GM23338 (cell line): ENCODE measurements around the gene RAPGEF3. TPM values are rescaled to one million over a fixed set of nuclear protein-coding genes. Genes with fewer than 3 reads are reported as not detected.

ENCODE experiments used
- ATAC-seq: fragments of 200-7000 bp; cut with Tn5 transposase; 3 replicates; pipeline ENCODE4 v1.9.1; 2020
- DNase-seq: peaks from one replicate; pipeline ENCODE4 v3.0.0-alpha.2; 2015; ENCODE audit warnings: low spot score
- H2AFZ ChIP-seq: fragments of 200-600 bp; sonication (generic); 2 replicates; pipeline ENCODE4 v1.8.0; 2016; ENCODE audit warnings: antibody characterized with exemption, mild to moderate bottlenecking, moderate library complexity
- H3F3A ChIP-seq: fragments of 200-600 bp; sonication (generic); replicated peaks from 2 replicates; pipeline ENCODE4 v1.8.0; 2017; ENCODE audit warnings: antibody characterized with exemption, mixed run types, low read depth
- H3K27ac ChIP-seq: fragments of 200-600 bp; sonication (generic); 2 replicates; pipeline ENCODE4 v1.6.1; 2016; ENCODE audit warnings: low read depth
- H3K27me3 ChIP-seq: fragments of 200-600 bp; sonication (generic); 2 replicates; pipeline ENCODE4 v1.8.0; 2016; ENCODE audit warnings: mild to moderate bottlenecking, mixed run types, moderate library complexity; ENCODE audit not compliant: insufficient read depth
- H3K36me3 ChIP-seq: fragments of 200-600 bp; sonication (generic); 2 replicates; pipeline ENCODE4 v1.8.0; 2016; ENCODE audit warnings: mild to moderate bottlenecking; ENCODE audit not compliant: insufficient read depth
- H3K4me1 ChIP-seq: fragments of 200-600 bp; sonication (generic); 2 replicates; pipeline ENCODE4 v1.8.0; 2016; ENCODE audit warnings: mild to moderate bottlenecking, moderate library complexity; ENCODE audit not compliant: insufficient read depth
- H3K4me2 ChIP-seq: fragments of 200-600 bp; sonication (generic); 2 replicates; pipeline ENCODE4 v1.7.1; 2017; ENCODE audit warnings: mixed run types
- H3K4me3 ChIP-seq: fragments of 200-600 bp; sonication (generic); 2 replicates; pipeline ENCODE4 v1.6.1; 2016; ENCODE audit warnings: mixed run types
- H3K79me2 ChIP-seq: fragments of 200-600 bp; sonication (generic); replicated peaks from 2 replicates; pipeline ENCODE4 v1.8.0; 2017; ENCODE audit warnings: mild to moderate bottlenecking; ENCODE audit not compliant: insufficient read depth
- H3K9me2 ChIP-seq: fragments of 200-600 bp; sonication (generic); 2 replicates; pipeline ENCODE4 v1.8.0; 2017; ENCODE audit not compliant: insufficient read depth
- H4K20me1 ChIP-seq: fragments of 200-600 bp; sonication (generic); replicated peaks from 2 replicates; pipeline ENCODE4 v1.8.0; 2017; ENCODE audit warnings: mild to moderate bottlenecking; ENCODE audit not compliant: insufficient read depth
- H3K27ac Mint-ChIP-seq: 2 replicates; pipeline ENCODE4 v1.8.0; 2020; ENCODE audit warnings: inconsistent platforms, mild to moderate bottlenecking, moderate library complexity, mixed read lengths
- H3K27me3 Mint-ChIP-seq: 3 replicates; pipeline ENCODE4 v1.8.0; 2022; ENCODE audit warnings: low read depth, mild to moderate bottlenecking, moderate library complexity, mixed read lengths, inconsistent platforms; ENCODE audit not compliant: insufficient read depth, poor library complexity
- H3K36me3 Mint-ChIP-seq: 3 replicates; pipeline ENCODE4 v1.8.0; 2021; ENCODE audit warnings: low read depth, mild to moderate bottlenecking, inconsistent platforms, moderate library complexity, mixed read lengths
- H3K4me1 Mint-ChIP-seq: 3 replicates; pipeline ENCODE4 v1.8.0; 2020; ENCODE audit warnings: mild to moderate bottlenecking, inconsistent platforms, mixed read lengths
- H3K4me3 Mint-ChIP-seq: 3 replicates; pipeline ENCODE4 v1.8.0; 2021; ENCODE audit warnings: moderate library complexity, mild to moderate bottlenecking, inconsistent platforms, mixed read lengths
- H3K9me3 Mint-ChIP-seq: 3 replicates; pipeline ENCODE4 v1.8.0; 2020; ENCODE audit warnings: moderate library complexity, mild to moderate bottlenecking, inconsistent platforms, mixed read lengths
- CREB1 ChIP-seq: fragments of 250-450 bp; sonication (Bioruptor Pico); IDR thresholded peaks from 2 replicates; pipeline ENCODE4 v1.5.0; 2020; ENCODE audit warnings: low read depth, mild to moderate bottlenecking, moderate library complexity
- CTCF ChIP-seq, 2 experiments: fragments of 200-600 bp in 1 of 2; sonication (generic) in 1 of 2; conservative IDR thresholded peaks; 2 replicates each; pipeline versions ENCODE4 v1.5.1 to v1.6.1; 2016 to 2017; ENCODE audit warnings: antibody characterized with exemption in 2 of 2, low read depth in 2 of 2, mild to moderate bottlenecking in 2 of 2, moderate library complexity in 1 of 2
- ETS1 ChIP-seq: IDR thresholded peaks from 2 replicates; pipeline ENCODE4 v1.6.1; 2016; ENCODE audit warnings: antibody characterized with exemption
- EZH2 ChIP-seq: fragments of 200-600 bp; sonication (generic); IDR thresholded peaks from one replicate; pipeline ENCODE4 v1.8.0; 2017; ENCODE audit warnings: antibody characterized with exemption, mild to moderate bottlenecking, low read depth; ENCODE audit not compliant: unreplicated experiment
- EZH2phosphoT487 ChIP-seq: fragments of 200-600 bp; sonication (generic); IDR thresholded peaks from one replicate; pipeline ENCODE4 v1.8.1; 2018; ENCODE audit warnings: antibody characterized with exemption; ENCODE audit not compliant: unreplicated experiment
- JUNB ChIP-seq: IDR thresholded peaks from one replicate; pipeline ENCODE4 v1.6.1; 2016; ENCODE audit warnings: antibody characterized with exemption; ENCODE audit not compliant: unreplicated experiment
- NANOG ChIP-seq: IDR thresholded peaks from 2 replicates; pipeline ENCODE4 v1.6.1; 2016; ENCODE audit warnings: antibody characterized with exemption, borderline replicate concordance
- POLR2AphosphoS5 ChIP-seq: IDR thresholded peaks from 2 replicates; pipeline ENCODE4 v1.6.1; 2016; ENCODE audit warnings: antibody characterized with exemption, low read depth
- REST ChIP-seq: IDR thresholded peaks from one replicate; pipeline ENCODE4 v1.6.1; 2018; ENCODE audit warnings: antibody characterized with exemption; ENCODE audit not compliant: unreplicated experiment
- STAT1 ChIP-seq: IDR thresholded peaks from one replicate; pipeline ENCODE4 v1.6.1; 2016; ENCODE audit warnings: antibody characterized with exemption; ENCODE audit not compliant: unreplicated experiment
- ZNF114 ChIP-seq: fragments of 250-450 bp; sonication (Bioruptor Pico); IDR thresholded peaks from 2 replicates; pipeline ENCODE4 v1.5.0; 2020; ENCODE audit warnings: mild to moderate bottlenecking, moderate library complexity
- ZNF331 ChIP-seq: fragments of 250-450 bp; sonication (Bioruptor Pico); IDR thresholded peaks from 2 replicates; pipeline ENCODE4 v1.5.0; 2020; ENCODE audit warnings: low read depth, mild to moderate bottlenecking, moderate library complexity
- ZNF462 ChIP-seq: fragments of 250-450 bp; sonication (Bioruptor Pico); IDR thresholded peaks from 2 replicates; pipeline ENCODE4 v1.5.0; 2020; ENCODE audit warnings: mild to moderate bottlenecking, moderate library complexity
- polyA plus RNA-seq: library from polyadenylated mRNA; unstranded; fragments of >200 nt; fragmentation: Nextera tagmentation; extraction: Ambion mirVana; gene quantifications from 2 replicates; pipeline ENCODE4 v1.2.1, GENCODE V29; 2016
- total RNA-seq: library from RNA; depleted of rRNA; stranded (reverse); fragments of >200 nt; shearing (Covaris generic); gene quantifications from 2 replicates; pipeline ENCODE4 v1.2.3, GENCODE V29; 2014

The RAPGEF3 gene
- total and polyA plus RNA-seq, 2 experiments from 2014 or later, result 2.3 to 11.8 TPM

GRCh38 chr12:47736216-47736615 lies 22.5 kb downstream of the RAPGEF3 start:
- H3K4me3 Mint-ChIP-seq, result no peak overlapping the region
- Histone ChIP-seq H3K27me3 (no peaks in the 10 kb centered on the region), H2AFZ (no peak overlapping the region), H3K27ac (no peak overlapping the region), H3K4me1 (peaks cover 16% of the 10 kb centered on the region; the same call in 1 of the 2 replicates), H3K4me2 (no peak overlapping the region), H3K4me3 (no peak overlapping the region), H3F3A (no peaks in the 10 kb centered on the region), H3K9me2 (no peaks in the 10 kb centered on the region), H3K79me2 (no peaks in the 10 kb centered on the region), H3K36me3 (no peaks in the 10 kb centered on the region), H4K20me1 (no peaks in the 10 kb centered on the region)
- H3K27me3 Mint-ChIP-seq, result peaks cover 14% of the 10 kb centered on the region
- no peak overlapping the region for H3K27ac Mint-ChIP-seq
- DNase-seq, result no peak
- no peak for ATAC-seq
- no peaks in the 10 kb centered on the region for H3K9me3 Mint-ChIP-seq
- TF ChIP-seq POLR2AphosphoS5 (no peak), STAT1 (no peak), NANOG (no peak), REST (no peak), ZNF114 (no peak), ZNF331 (CRISPR knock-in tag) (no peak), CREB1 (CRISPR knock-in tag) (no peak), EZH2 (no peak), ETS1 (no peak), CTCF (conservative IDR thresholded peaks at IDR 0.05; ENCODE audit: low read depth in 2 of 2) (no peak), ZNF462 (CRISPR knock-in tag) (no peak), EZH2phosphoT487 (no peak), JUNB (no peak)
- peaks cover 27% of the 10 kb centered on the region for H3K4me1 Mint-ChIP-seq
- H3K36me3 Mint-ChIP-seq, result no peaks in the 10 kb centered on the region
